Hematopoietic multipotent progenitor cell treated with erythropoietin and hydrocortisone succinate and interleukin-3 and kit ligand, for 8 days (in vitro differentiated cells): ENCODE results near the gene RNF44.
A peak's percentile ranks its signal among the peaks of the same experiment; 100 is the strongest.
"Not testable (repeated sequence)": the region's sequence is repeated elsewhere in the genome, so short reads cannot be mapped to it uniquely, and the experiment has no call there.

Experiments
- DNase-seq: peaks from one replicate; pipeline ENCODE4 v3.0.0-alpha.2; 2015

RNF44 gene

DNA sequence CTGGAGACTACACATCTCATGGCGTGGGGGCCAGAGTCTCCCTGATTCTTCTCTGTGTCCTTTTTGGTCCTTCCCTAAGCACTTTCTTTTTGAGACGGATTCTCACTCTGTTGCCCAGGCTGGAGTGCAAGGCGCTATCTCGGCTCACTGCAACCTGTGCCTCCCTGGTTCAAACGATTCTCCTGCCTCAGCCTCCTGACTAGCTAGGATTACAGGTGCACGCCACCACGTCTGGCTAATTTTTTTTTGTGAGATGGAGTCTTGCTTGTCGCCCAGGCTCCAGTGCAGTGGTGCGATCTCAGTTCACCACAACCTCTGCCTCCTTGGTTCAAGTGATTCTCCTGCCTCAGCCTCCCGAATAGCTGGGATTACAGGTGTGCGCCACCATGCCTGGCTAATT is 13.7 kb upstream of the RNF44 start:
- not testable (repeated sequence) for DNase-seq

- DNase-seq: no peak
These were observed 13.2 kb upstream of the RNF44 start for GRCh38 chr5:176550275-176550831.

DNA sequence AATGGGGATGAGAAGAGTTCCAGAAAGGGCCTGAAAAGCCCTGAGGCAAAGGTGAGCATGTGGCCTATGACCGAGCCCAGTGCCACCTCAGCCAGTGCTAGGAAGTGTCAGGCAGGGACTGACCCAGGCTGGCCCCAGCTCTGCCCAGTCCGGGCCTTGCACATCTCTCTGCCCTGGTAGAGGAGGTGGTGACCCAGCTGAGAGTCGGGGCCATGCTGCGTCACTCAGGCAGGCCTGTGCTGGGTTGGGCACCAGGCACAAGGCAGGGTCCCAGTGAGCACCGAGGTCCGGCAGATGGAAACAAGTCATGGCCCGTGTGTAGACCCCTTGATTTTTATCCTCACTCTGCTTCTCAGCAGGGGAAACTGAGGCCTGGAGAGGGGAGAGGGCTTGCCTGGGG is 12.7 kb upstream of the RNF44 start:
- DNase-seq: no peak

DNA sequence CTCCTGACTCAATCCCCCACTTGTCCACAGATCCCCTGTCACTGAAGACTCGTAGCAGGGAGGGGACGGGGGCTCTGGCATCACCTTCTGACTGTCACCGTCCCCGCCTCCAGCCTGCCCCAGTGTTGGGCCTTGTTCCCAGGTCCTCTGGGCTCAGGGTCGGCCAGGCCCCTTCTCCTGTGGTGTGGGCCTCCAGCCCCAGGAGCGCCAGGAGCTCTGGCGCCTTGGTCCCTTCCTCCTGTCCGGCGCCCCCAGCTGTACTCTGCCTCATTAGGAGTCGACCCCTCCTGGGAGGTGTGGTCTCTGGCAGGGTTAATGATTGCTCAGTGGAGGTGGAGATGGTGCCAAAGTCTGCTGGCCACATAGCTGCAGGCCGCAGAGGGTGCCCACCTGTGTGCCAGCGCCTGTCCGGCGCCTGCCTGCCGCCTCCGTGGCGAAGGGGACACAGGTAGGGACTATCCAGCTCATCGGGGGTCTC is 11.8 kb upstream of the RNF44 start, which contains the start of gene CDHR2:
TSS of gene CDHR2 (plus strand) at position 376 of the 478 bp plus-strand sequence. CDS start 16,011 bp downstream, outside the sequence.
- DNase-seq: no peak

DNA sequence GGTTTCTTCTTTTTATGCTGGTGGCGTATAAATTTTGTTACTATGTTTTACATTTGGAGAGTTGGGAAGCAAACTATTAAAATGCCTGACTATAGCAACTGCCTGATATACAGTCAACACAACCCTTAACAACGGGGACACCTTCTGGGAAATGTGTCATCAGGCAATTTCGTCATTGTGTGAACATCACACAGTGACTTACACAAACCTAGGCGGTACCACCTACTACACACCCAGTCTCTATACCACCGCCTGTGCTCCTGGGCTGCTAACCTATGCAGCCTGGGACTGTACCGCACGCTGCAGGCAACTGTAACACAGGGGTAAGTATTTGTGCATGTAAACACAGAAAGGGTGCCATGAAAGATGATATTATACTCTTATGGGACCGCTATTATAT is 10.6 kb upstream of the RNF44 start:
- no peak for DNase-seq

DNA sequence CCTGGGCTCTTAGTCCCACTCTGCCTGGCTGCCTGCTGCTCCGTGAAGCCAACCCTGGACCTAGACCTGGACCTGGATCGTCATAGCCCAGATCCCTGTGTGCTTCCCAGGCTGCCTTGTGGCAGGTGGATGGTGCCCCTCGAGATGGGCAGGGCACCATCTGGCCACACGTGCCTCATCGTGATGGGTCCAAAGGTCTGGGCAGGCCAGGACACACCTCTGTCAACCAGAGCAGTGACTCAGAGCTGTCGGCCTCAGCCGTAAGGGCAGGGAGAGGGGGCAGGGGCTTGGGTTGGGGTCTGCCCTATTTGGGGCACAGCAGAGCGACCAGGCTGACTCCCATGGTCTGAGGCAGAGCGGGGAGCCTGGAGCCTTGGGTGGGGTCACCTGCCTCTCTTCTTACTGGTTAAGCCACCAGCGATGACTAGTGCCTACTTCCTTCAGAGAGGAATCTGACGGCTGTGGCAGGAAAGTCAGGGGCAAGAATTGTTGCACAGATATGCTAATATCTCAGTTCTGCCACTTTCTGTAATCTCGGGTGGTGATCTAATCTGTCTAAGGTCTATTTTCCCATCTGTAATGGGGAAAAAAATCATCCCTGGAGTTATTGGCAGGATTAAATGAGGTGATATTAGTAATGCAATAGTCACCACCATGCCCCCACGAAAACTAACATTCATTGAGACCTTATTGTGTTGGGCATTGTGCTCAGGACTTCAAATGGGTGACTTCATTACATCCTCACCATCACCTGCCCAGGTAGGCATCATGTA is 8.7 kb upstream of the RNF44 start:
- DNase-seq: no peak

GRCh38 chr5:176545388-176545736 is 8.2 kb upstream of the RNF44 start:
- DNase-seq: no peak

GRCh38 chr5:176543428-176544182 is 6.4 kb upstream of the RNF44 start:
- peak; percentile 80 for DNase-seq

DNA sequence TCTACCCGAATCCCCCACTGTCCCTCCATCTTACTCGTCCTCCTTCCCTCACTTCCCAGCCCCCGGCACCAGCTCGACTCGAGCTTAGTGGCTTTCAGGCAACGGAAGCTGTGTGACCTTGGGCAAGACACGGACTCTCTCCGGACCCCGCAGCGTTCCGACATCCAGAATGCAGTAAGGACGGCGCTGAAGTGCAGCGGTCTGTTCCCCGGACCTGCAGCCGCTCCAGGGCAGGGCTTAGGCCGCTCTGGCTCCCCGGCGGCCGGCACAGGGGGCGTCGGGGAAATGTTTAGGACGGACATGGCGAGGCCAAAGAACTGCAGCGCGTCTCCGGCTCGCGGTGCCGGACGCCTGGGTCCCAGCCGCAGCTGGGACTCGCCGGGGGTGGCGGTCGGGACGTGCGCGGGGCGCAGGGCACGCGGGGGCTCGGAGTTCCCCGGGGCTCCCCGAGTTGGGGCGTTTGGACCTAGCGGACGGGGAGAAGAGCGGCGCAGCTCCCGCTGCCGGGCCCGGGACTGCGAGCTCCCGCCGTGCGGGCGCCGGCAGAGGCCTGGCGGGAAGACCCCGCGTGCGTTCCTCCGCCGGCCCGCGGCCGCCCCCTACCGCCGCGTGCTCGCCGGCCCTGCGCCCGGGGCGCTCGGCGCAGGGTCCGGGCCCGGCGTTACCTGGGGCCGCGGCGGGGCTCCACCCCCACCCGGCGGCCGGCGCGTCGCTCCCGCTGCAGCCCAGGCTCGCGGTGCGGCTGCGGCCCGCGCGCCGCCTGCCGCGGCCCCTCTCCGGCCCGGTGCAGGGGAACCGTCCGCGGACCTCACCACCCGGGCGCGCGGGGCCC is 5.6 kb upstream of the RNF44 start:
- DNase-seq: peak; percentile 23

DNA sequence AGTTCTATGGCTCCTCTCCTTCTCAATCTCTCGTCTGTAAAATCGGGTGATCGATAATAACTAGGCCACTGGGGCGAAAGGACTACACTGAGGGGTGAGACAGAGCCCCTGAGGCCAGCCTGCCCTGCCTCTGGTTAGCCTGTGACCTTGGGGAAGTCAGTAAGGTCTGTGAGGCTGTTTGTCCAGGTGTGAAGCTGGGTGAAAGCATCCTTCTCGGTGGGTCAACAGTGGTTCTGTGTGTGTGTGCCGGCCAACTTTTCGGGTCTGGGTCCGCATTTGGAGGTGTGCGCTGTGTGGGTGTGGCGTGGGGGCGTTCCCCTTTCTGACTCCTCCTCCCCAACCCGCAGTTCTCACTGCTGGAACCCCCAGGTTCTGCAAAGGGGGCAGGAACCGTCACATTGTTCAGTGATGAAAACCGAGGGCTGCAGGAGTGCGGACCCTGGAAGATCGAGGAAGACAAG is 5.0 kb upstream of the RNF44 start:
- DNase-seq: peak; percentile 46

DNA sequence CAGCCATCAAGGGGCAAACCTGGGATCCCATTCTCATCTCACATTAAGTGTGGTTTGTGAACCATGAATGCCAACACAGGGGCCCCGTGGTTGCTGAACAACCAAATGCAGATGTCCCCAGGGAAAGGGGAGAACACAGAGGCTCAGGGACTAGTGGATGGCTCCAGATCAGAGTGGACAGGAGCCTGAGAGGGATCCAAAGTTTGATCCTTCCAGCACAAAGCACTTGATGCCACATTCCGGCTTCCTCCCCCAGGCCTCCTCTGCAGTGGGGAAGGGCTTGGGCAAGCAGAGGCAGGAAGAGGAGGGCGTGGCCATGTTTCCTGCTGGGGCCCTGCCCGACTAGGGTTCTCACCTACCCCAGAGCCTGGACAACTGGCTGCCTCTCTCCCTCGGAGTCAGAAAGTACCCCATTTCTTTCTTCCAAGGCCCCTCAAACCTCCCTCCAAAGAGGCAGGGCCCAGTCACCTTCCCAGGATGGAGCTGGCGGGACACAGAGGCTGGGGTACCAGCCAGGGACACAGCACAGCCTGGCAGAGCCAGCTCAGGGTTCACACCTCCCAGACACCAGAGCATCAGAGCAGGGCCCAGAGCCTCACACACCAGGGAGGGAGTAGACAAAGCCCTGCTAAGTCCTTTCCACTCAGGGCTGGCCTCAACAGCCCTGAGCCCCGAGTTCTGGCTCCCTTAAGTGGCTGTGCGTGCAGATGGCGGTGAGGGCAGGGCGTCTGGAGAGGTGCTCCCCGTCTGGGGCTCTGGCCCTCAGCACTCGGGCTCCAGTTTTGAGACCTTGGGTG is 4.3 kb upstream of the RNF44 start:
- peak; percentile 70 for DNase-seq

- DNase-seq: no peak
These were observed 3.7 kb upstream of the RNF44 start for GRCh38 chr5:176540956-176541337.

- no peak for DNase-seq
These were observed 3.3 kb upstream of the RNF44 start for GRCh38 chr5:176540476-176540899.

DNA sequence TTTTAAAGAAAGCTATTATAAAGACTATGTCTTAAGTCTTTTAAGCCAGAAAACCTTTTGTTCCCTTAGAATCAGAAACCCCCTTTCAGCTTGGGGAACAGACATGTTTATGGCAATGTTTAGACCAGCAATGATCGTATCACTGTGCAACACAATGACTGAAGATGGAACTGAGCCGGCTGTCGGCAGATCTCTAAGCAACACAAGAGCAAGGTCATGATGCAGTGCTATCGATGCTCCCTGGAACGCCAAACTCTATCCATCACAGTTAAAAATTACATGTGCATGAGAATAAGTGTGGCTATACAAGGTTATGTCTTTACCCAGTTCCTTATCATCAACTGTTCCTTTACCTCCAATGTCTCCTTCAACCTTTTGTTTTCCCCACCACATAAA is 1.8 kb upstream of the RNF44 start:
- DNase-seq: no peak

DNA sequence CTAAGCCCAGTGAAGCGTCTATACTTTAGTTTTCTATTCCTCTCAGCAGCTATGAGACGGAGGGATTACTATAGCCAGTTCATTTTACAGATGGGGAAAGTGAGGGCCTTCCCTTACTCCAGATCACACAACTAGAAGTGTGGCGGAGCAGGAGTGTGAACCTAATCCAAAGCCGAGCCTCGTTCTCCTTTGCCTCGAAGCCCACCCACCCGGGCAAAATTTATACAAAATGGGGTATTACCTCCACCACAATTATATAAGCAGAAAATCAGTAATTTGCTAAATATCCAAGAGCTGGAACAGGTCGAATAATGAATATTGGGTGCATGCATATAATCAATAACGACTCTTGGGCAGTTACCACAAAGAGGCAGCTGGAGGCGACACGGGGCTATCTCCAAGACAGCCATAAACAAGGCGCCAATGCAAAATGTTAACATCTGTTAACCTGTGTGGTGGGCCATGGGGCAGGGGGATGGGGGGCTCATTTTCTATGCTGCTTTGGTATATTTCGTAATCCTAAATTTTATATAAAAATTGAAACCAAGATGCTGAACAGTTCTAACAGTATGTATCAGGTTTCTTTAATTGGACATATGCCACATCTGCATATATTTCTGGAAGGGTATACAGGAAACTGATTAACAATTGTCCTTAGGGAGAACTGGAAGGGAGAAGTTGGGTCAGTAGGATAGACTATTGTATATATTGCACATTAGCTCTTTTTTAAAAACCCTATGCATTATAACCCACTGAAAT is 1.2 kb upstream of the RNF44 start:
- DNase-seq: no peak

DNA sequence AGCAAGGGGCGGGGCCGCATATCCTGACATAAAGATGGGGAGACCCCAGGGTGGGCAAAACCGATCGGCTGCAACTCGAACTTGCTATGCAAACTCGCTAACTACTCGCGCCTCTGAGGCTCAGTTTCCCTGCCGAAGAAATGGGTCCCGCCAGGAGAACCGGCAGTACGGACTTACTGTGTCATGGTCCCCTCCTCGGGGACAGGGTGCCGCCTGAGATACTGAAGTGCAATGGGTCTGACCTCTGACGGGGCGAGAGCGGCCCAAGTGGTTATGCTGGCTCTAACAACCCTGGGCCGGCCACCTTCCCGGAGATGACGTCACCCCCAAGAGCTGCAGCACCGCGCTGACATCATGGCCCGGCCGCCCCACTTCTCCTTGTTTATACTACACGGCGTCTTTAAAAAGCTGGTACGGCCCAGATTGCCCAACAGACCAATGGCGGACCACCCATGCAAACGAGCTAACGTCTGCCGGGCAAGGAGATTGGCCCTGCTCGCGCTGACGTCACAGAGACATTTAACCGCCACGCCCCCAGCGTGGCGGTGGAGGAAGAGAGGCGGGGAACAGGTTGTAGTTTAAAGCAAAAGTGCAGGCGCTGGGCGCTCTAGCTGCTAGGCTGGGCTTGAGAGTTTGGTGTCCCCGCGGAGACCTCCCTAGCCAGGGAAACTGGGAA is 490 bp upstream of the RNF44 start:
- peak; percentile 99 for DNase-seq

DNA sequence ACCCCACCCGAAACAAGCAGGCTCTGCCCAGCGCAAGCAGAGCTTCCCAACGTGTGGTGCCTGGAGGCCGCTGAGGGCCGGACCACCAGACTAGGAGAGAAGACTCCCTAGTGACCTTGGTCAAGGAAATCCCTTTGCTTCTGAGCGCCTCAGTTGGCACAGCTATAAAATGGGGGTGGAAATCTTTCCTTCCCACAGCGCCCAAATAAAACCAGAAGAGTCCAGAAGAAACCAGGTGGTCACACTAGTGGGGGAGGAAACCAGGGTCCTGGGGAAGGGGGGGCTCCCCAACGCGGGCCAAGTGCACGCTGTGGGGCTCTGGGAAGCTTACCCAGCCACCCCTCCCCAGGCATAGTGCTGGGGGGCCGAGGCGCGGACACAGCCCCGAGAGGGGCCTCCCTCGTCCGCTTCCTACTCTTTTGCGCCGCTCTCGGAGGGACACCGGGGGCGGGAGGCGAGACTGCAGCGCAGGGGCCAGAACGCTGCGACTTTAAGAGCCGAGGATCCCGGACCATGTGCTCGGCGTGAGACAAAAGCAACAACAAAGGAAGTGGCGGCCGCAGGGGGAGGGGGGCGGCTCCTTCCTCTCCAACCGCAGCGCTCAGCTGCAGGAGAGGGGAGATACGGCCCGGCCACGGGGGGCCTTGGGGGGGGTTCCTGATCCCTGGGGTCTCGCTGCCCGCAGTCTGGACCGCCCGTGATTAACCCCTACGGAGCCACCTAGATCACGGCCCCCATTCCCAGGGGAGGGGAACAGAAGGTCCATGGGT is 885 bp downstream of the RNF44 start:
- peak; percentile 76 for DNase-seq

DNA sequence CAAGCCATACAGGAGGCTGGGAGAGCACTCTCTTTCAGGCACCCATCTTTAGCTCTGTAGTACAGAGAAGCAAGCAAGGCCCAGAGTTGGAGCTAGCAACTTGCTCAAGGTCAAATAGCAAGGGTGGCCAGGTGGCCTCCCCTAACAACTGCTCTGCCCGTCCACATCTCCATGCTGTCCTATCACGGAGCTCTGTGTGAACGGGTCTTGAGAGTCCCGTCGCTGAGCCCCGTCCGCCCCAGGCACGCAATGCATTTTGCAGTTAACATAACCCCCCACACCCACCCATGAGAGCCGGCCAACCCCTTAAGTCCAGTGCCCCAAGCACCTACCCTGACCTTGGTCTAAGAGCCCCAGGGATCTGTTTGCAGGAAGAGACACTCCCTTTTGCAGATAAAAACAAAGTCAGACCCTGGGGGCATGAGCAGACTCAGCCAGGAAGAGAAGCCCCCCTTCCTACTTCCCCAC is 1.5 kb downstream of the RNF44 start:
- DNase-seq: peak; percentile 41

DNA sequence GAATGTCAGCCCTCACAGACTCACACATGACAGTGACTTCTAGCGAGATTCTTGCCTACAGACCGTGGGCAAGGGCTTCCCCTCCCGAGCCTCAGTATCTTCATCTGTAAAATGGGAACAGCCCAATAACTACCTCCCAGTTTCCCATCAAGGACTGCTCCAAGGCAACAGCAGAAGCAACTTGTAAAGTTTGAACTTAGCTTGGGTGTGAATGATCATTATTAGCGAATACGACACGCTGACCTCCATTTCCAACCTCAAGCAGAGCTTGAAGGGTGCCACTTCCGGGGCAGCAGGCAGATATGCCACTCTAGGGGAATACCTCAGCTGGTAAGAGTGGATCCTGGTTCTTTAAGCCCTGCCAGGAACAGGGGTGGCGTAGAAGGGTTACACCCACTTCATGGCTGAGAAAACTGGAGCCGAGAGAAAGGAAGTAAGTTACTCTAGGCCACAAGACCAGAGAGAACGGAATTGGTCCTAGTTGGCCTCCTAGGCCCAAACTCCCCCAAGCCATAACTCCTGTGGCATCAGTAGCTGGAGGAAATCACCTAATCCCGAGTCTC is 2.0 kb downstream of the RNF44 start:
- DNase-seq: peak; percentile 73
